Fibroblast of lung (primary cell): Measurements from ENCODE around the gene MAP1LC3A. TPM values are rescaled to one million over a fixed set of nuclear protein-coding genes. Genes with fewer than 3 reads are reported as not detected.

Experiments
- DNase-seq, 2 donors: peaks; one replicate each; pipeline versions ENCODE4 v3.0.0 to v3.0.0-alpha.2; 2010; ENCODE audit warnings: low read depth in 2 of 2
- H2AFZ ChIP-seq: 2 replicates; pipeline ENCODE4 v1.5.1; 2012; ENCODE audit warnings: low read length, control low read depth, inconsistent platforms
- H3K27ac ChIP-seq: 2 replicates; pipeline ENCODE4 v1.5.1; 2011; ENCODE audit warnings: low read length, control low read depth; ENCODE audit not compliant: insufficient read depth
- H3K27me3 ChIP-seq: 2 replicates; pipeline ENCODE4 v1.5.1; 2011; ENCODE audit warnings: mild to moderate bottlenecking, low read length; ENCODE audit not compliant: control insufficient read depth, insufficient read depth
- H3K36me3 ChIP-seq: 2 replicates; pipeline ENCODE4 v1.5.1; 2011; ENCODE audit warnings: low read length; ENCODE audit not compliant: control insufficient read depth, insufficient read depth
- H3K4me1 ChIP-seq: 2 replicates; pipeline ENCODE4 v1.5.1; 2011; ENCODE audit warnings: low read length; ENCODE audit not compliant: control insufficient read depth, insufficient read depth; ENCODE audit errors: extremely low read depth
- H3K4me2 ChIP-seq: 2 replicates; pipeline ENCODE4 v1.5.1; 2011; ENCODE audit warnings: low read length, control low read depth; ENCODE audit not compliant: insufficient read depth; ENCODE audit errors: extremely low read depth
- H3K4me3 ChIP-seq, 4 experiments: fragments of 200-600 bp in 1 of 4; sonication (generic) in 1 of 4; replicated peaks in 1 of 4; 2 replicates each; pipeline ENCODE4 v1.5.1; 2011 to 2016; ENCODE audit warnings: low read length in 4 of 4, low read depth in 3 of 4, mild to moderate bottlenecking in 3 of 4, control low read depth in 2 of 4, inconsistent platforms in 1 of 4, mixed read lengths in 1 of 4; ENCODE audit not compliant: insufficient read depth in 1 of 4; ENCODE audit errors: control extremely low read depth in 1 of 4
- H3K79me2 ChIP-seq: 2 replicates; pipeline ENCODE4 v1.5.1; 2012; ENCODE audit warnings: mild to moderate bottlenecking, low read length, inconsistent platforms; ENCODE audit not compliant: control insufficient read depth, insufficient read depth
- H3K9ac ChIP-seq: 2 replicates; pipeline ENCODE4 v1.5.1; 2011; ENCODE audit warnings: mild to moderate bottlenecking, low read length, control low read depth; ENCODE audit not compliant: insufficient read depth
- H3K9me3 ChIP-seq: 2 replicates; pipeline ENCODE4 v1.5.1; 2012; ENCODE audit warnings: low read depth, low read length; ENCODE audit not compliant: control insufficient read depth, insufficient read depth
- H4K20me1 ChIP-seq: 2 replicates; pipeline ENCODE4 v1.5.1; 2011; ENCODE audit warnings: low read length; ENCODE audit not compliant: control insufficient read depth, insufficient read depth; ENCODE audit errors: extremely low read depth
- EZH2 ChIP-seq: IDR thresholded peaks from 2 replicates; pipeline ENCODE4 v1.5.1; 2012; ENCODE audit warnings: low read length, control low read depth, mild to moderate bottlenecking; ENCODE audit errors: missing control alignments
- polyA plus RNA-seq, 2 donors: library from polyadenylated mRNA; depleted of rRNA in 1 of 2; stranded (reverse) in 1 of 2; unstranded in 1 of 2; fragments of >200 nt; gene quantifications; 2 replicates each; pipeline ENCODE4 v1.2.1, GENCODE V29; 2011 to 2012; ENCODE audit warnings: missing spikeins in 1 of 2
- total RNA-seq: library from RNA; depleted of rRNA; stranded (reverse); fragments of >200 nt; gene quantifications from 2 replicates; pipeline ENCODE4 v1.2.1, GENCODE V29; 2014
- TF ChIP-seq, protein P1 (sequence below), 2 donors: IDR thresholded peaks in 1 of 2; conservative IDR thresholded peaks in 1 of 2; 1 replicate in 1 of 2; 2 replicates in 1 of 2; pipeline ENCODE4 v1.5.1; 2011 to 2012; ENCODE audit warnings: low read length in 2 of 2, control low read depth in 1 of 2, inconsistent platforms in 1 of 2, low read depth in 1 of 2, mild to moderate bottlenecking in 1 of 2

The MAP1LC3A gene
- total and polyA plus RNA-seq, 2 donors (not counting 1 experiment from before 2014, with no cell fraction given), result 19.3 to 30.4 TPM

- Histone ChIP-seq H3K79me2 (no peaks in the 10 kb centered on the region), H3K36me3 (no peaks in the 10 kb centered on the region), H3K4me1 (peaks cover 5% of the 10 kb centered on the region), H3K4me2 (no peak overlapping the region), H3K4me3 (no peak overlapping the region), H4K20me1 (no peaks in the 10 kb centered on the region), H3K9me3 (no peaks in the 10 kb centered on the region), H3K27me3 (no peaks in the 10 kb centered on the region), H3K9ac (no peak overlapping the region), H3K27ac (no peak overlapping the region), H2AFZ (no peak overlapping the region)
- no peak for DNase-seq
- TF ChIP-seq, protein P1, sequence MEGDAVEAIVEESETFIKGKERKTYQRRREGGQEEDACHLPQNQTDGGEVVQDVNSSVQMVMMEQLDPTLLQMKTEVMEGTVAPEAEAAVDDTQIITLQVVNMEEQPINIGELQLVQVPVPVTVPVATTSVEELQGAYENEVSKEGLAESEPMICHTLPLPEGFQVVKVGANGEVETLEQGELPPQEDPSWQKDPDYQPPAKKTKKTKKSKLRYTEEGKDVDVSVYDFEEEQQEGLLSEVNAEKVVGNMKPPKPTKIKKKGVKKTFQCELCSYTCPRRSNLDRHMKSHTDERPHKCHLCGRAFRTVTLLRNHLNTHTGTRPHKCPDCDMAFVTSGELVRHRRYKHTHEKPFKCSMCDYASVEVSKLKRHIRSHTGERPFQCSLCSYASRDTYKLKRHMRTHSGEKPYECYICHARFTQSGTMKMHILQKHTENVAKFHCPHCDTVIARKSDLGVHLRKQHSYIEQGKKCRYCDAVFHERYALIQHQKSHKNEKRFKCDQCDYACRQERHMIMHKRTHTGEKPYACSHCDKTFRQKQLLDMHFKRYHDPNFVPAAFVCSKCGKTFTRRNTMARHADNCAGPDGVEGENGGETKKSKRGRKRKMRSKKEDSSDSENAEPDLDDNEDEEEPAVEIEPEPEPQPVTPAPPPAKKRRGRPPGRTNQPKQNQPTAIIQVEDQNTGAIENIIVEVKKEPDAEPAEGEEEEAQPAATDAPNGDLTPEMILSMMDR (conservative IDR thresholded peaks at IDR 0.05 in 1 of 2, IDR thresholded peaks at IDR 0.05 in 1 of 2; ENCODE audit: low read depth in 1 of 2, low read length in 2 of 2), result no peak
- TF ChIP-seq EZH2, result no peak
Measured at GRCh38 chr20:34575271-34575670, 16.8 kb downstream of the MAP1LC3A start.

DNA sequence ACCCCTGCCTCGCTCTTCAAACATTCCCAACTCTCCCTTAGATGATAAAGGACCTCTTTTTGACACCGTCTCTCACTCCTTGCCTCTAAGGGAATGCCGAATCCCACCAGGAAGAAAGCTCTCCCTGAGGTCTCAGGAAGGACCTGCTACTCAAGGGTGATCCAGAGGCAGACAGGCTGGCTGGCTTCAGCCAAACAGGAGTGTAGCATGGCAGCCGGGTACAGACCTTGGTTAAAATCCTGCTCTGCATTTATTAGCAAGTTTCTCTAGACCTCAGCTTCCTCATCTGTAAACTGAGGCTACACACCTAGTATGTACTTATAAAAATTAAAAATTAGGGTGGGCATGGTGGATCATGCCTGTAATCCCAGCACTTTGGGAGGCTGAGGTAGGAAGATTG is 17.2 kb downstream of the MAP1LC3A start:
- Histone ChIP-seq H3K4me3 (no peak overlapping the region), H3K27ac (no peak overlapping the region), H3K36me3 (no peaks in the 10 kb centered on the region), H3K9ac (no peak overlapping the region), H3K79me2 (no peaks in the 10 kb centered on the region), H3K9me3 (no peaks in the 10 kb centered on the region), H2AFZ (no peak overlapping the region), H3K27me3 (no peaks in the 10 kb centered on the region), H3K4me2 (no peak overlapping the region), H4K20me1 (no peaks in the 10 kb centered on the region), H3K4me1 (peaks cover 5% of the 10 kb centered on the region)
- no peak for TF ChIP-seq EZH2
- TF ChIP-seq, protein P1 (conservative IDR thresholded peaks at IDR 0.05 in 1 of 2, IDR thresholded peaks at IDR 0.05 in 1 of 2; ENCODE audit: low read depth in 1 of 2, low read length in 2 of 2), result no peak
- no peak for DNase-seq

DNA sequence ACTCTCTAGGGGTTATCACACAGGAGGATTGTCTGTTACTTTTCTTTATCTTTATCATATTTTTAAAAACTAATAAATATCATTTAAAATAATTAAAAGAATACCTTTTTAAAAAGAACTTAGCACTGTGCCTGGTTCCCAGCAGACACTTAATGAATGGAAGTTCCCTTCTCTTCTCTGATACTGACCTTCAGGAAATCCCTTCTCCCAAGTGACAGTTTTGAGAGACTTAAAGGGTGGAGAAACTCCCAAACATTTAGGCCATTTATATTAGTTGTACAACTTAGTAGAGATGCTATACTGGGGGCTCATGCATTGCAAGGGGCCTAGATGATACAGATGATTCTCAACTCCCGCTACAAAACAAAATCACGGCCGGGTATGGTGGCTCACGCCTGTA is 18.5 kb downstream of the MAP1LC3A start:
- DNase-seq, result no peak
- Histone ChIP-seq H3K4me2 (no peak overlapping the region), H3K79me2 (no peaks in the 10 kb centered on the region)

More for the DNA sequence above, 18.5 kb downstream of the MAP1LC3A start:
- Histone ChIP-seq H3K9me3 (no peaks in the 10 kb centered on the region), H4K20me1 (no peaks in the 10 kb centered on the region), H3K27ac (no peak overlapping the region), H3K27me3 (no peaks in the 10 kb centered on the region), H3K4me1 (peaks cover 9% of the 10 kb centered on the region), H3K9ac (no peak overlapping the region), H3K4me3 (no peak overlapping the region), H2AFZ (no peak overlapping the region), H3K36me3 (no peaks in the 10 kb centered on the region)
- no peak for TF ChIP-seq EZH2
- TF ChIP-seq, protein P1 (conservative IDR thresholded peaks at IDR 0.05 in 1 of 2, IDR thresholded peaks at IDR 0.05 in 1 of 2; ENCODE audit: low read depth in 1 of 2, low read length in 2 of 2), result no peak
